CD14-positive monocyte (primary cell): ENCODE measurements around the gene PRKACB. TPM values are rescaled to one million over a fixed set of nuclear protein-coding genes. Genes with fewer than 3 reads are reported as not detected.

Experiments
- DNase-seq, 3 donors: peaks; one replicate each; pipeline ENCODE4 v3.0.0-alpha.2; 2011 to 2022
- H2AFZ ChIP-seq: 2 replicates; pipeline ENCODE4 v1.6.0; 2012; ENCODE audit warnings: mild to moderate bottlenecking, low read depth, low read length, inconsistent platforms; ENCODE audit not compliant: insufficient read depth, poor library complexity, severe bottlenecking
- H3K27ac ChIP-seq, 2 donors: 1 replicate in 1 of 2; 2 replicates in 1 of 2; pipeline ENCODE4 v1.5.1; 2012 to 2013; ENCODE audit warnings: low read length in 2 of 2, control low read depth in 1 of 2, inconsistent platforms in 1 of 2, low read depth in 1 of 2, mild to moderate bottlenecking in 1 of 2
- H3K27me3 ChIP-seq, 2 donors: one replicate each; pipeline versions ENCODE4 v1.6.0 to v1.6.1; 2011 to 2013; ENCODE audit warnings: low read length in 2 of 2; ENCODE audit not compliant: control insufficient read depth in 2 of 2, insufficient read depth in 2 of 2
- H3K36me3 ChIP-seq, 2 donors: replicated peaks in 1 of 2; 1 replicate in 1 of 2; 2 replicates in 1 of 2; pipeline versions ENCODE4 v1.5.1 to v1.6.1; 2012 to 2013; ENCODE audit warnings: low read length in 2 of 2, control low read depth in 1 of 2, inconsistent platforms in 1 of 2, mild to moderate bottlenecking in 1 of 2; ENCODE audit not compliant: insufficient read depth in 2 of 2, control insufficient read depth in 1 of 2
- H3K4me1 ChIP-seq, 2 donors: 1 replicate in 1 of 2; 2 replicates in 1 of 2; pipeline versions ENCODE4 v1.5.1 to v1.6.1; 2012 to 2013; ENCODE audit warnings: low read length in 2 of 2, control low read depth in 1 of 2, inconsistent platforms in 1 of 2, mild to moderate bottlenecking in 1 of 2, moderate library complexity in 1 of 2; ENCODE audit not compliant: insufficient read depth in 2 of 2, control insufficient read depth in 1 of 2
- H3K4me2 ChIP-seq: replicated peaks from 2 replicates; pipeline ENCODE3; 2012; ENCODE audit warnings: low read length, moderate library complexity, mild to moderate bottlenecking; ENCODE audit not compliant: poor library complexity, severe bottlenecking; ENCODE audit errors: extremely low read depth
- H3K4me3 ChIP-seq, 3 experiments: fragments of 200-600 bp in 1 of 3; sonication (generic) in 1 of 3; replicated peaks in 1 of 3; 1 replicate in 2 of 3; 2 replicates in 1 of 3; pipeline ENCODE4 v1.5.1; 2011 to 2013; ENCODE audit warnings: low read length in 3 of 3, mild to moderate bottlenecking in 3 of 3, control low read depth in 2 of 3, low read depth in 2 of 3, inconsistent platforms in 1 of 3, moderate library complexity in 1 of 3
- H3K79me2 ChIP-seq: 2 replicates; pipeline ENCODE4 v1.6.0; 2012; ENCODE audit warnings: mild to moderate bottlenecking, control low read depth, inconsistent platforms, low read length, moderate library complexity; ENCODE audit not compliant: insufficient read depth
- H3K9ac ChIP-seq: 2 replicates; pipeline ENCODE4 v1.6.0; 2017; ENCODE audit warnings: low read length, mild to moderate bottlenecking; ENCODE audit not compliant: insufficient read depth, poor library complexity, severe bottlenecking
- H3K9me3 ChIP-seq, 2 donors: replicated peaks in 1 of 2; 1 replicate in 1 of 2; 2 replicates in 1 of 2; pipeline versions ENCODE4 v1.5.1 to v1.6.1; 2012 to 2013; ENCODE audit warnings: low read length in 2 of 2, control low read depth in 1 of 2; ENCODE audit not compliant: control insufficient read depth in 1 of 2, insufficient read depth in 1 of 2
- H4K20me1 ChIP-seq: 2 replicates; pipeline ENCODE4 v1.6.0; 2012; ENCODE audit warnings: mild to moderate bottlenecking, low read length, control low read depth, moderate library complexity; ENCODE audit not compliant: insufficient read depth
- H3K27ac Mint-ChIP-seq, 7 donors: one replicate each; pipeline ENCODE4 v1.8.0; 2020; ENCODE audit warnings: mild to moderate bottlenecking in 7 of 7, mixed read lengths in 7 of 7, moderate library complexity in 6 of 7, inconsistent platforms in 2 of 7
- H3K27me3 Mint-ChIP-seq, 3 donors: one replicate each; pipeline ENCODE4 v1.8.0; 2021 to 2022; ENCODE audit warnings: low read depth in 3 of 3, mild to moderate bottlenecking in 3 of 3, mixed read lengths in 3 of 3, moderate library complexity in 3 of 3, inconsistent platforms in 1 of 3
- H3K36me3 Mint-ChIP-seq, 2 donors: one replicate each; pipeline ENCODE4 v1.8.0; 2020; ENCODE audit warnings: mixed read lengths in 2 of 2, inconsistent platforms in 1 of 2, mild to moderate bottlenecking in 1 of 2
- H3K4me1 Mint-ChIP-seq: one replicate; pipeline ENCODE4 v1.8.0; 2020; ENCODE audit warnings: mild to moderate bottlenecking, mixed read lengths
- H3K4me3 Mint-ChIP-seq, 2 donors: one replicate each; pipeline ENCODE4 v1.8.0; 2020; ENCODE audit warnings: mild to moderate bottlenecking in 2 of 2, mixed read lengths in 2 of 2, moderate library complexity in 1 of 2
- H3K9me3 Mint-ChIP-seq, 7 donors: one replicate each; pipeline ENCODE4 v1.8.0; 2020 to 2022; ENCODE audit warnings: mixed read lengths in 7 of 7, mild to moderate bottlenecking in 6 of 7, moderate library complexity in 6 of 7, inconsistent platforms in 2 of 7
- CTCF ChIP-seq: fragments of 200-600 bp; IDR thresholded peaks from one replicate; pipeline ENCODE4 v1.8.0; 2022; ENCODE audit warnings: antibody characterized with exemption, mild to moderate bottlenecking
- WGBS: methylation state at CpG from one replicate; pipeline ENCODE4 v1.1.5; 2013; ENCODE audit warnings: missing lambda C conversion rate; ENCODE audit not compliant: insufficient coverage; 5-methylcytosine and 5-hydroxymethylcytosine counted together
- intact Hi-C, 2 donors: fragments of 100-400 bp; cut with micrococcal nuclease; formaldehyde crosslinking; loops; one replicate each; pipeline versions ENCODE4 v1.15.0 to v1.15.1; 2023
- polyA plus RNA-seq, 3 donors: library from polyadenylated mRNA; depleted of rRNA in 1 of 3; unstranded in 2 of 3; stranded (reverse) in 1 of 3; fragments of 300-500 nt in 2 of 3; fragments of >200 nt in 1 of 3; fragmentation: Illumina TruSeq in 2 of 3; gene quantifications; 1 replicate in 2 of 3; 2 replicates in 1 of 3; pipeline ENCODE4 v1.2.3, GENCODE V29; 2012 to 2021

The PRKACB gene
- polyA plus RNA-seq, 3 donors = 2.5 to 14.5 (median 13.8) TPM

GRCh38 chr1:84190455-84190854 is 46.4 kb downstream of the PRKACB start:
- Histone ChIP-seq H3K4me1 (no peaks in the 10 kb centered on the region), H3K9me3 (peaks cover 13 to 44% of the 10 kb centered on the region in 2 donors), H4K20me1 (no peaks in the 10 kb centered on the region), H3K4me3 (no peak overlapping the region), H3K27me3 (no peaks in the 10 kb centered on the region), H3K4me2 (no peak overlapping the region), H3K27ac (no peak overlapping the region), H3K36me3 (peaks cover 33 to 73% of the 10 kb centered on the region in 2 donors), H3K9ac (no peak overlapping the region), H2AFZ (no peak overlapping the region), H3K79me2 (no peaks in the 10 kb centered on the region)
- Mint-ChIP-seq H3K27me3 (no peaks in the 10 kb centered on the region), H3K27ac (no peak overlapping the region), H3K36me3 (peaks cover 57 to 69% of the 10 kb centered on the region in 2 donors), H3K4me1 (no peaks in the 10 kb centered on the region), H3K9me3 (peaks cover 21 to 46% (median 33%) of the 10 kb centered on the region in 7 donors), H3K4me3 (no peak overlapping the region)
- TF ChIP-seq CTCF = no peak
- no CpG with 5 or more reads among the region's 1 CpG for WGBS
- intact Hi-C loops = no loop called here
- DNase-seq = no peak

GRCh38 chr1:84192681-84193080 is 48.6 kb downstream of the PRKACB start:
- no peak overlapping the region for H3K4me3 Mint-ChIP-seq
- H3K27me3 Mint-ChIP-seq = no peaks in the 10 kb centered on the region
- H3K9me3 Mint-ChIP-seq = peaks cover 21 to 49% (median 33%) of the 10 kb centered on the region in 7 donors
- Histone ChIP-seq H3K9ac (no peak overlapping the region), H3K4me1 (no peaks in the 10 kb centered on the region), H3K79me2 (no peaks in the 10 kb centered on the region), H4K20me1 (no peaks in the 10 kb centered on the region), H3K9me3 (peaks cover 13 to 44% of the 10 kb centered on the region in 2 donors), H3K36me3 (peaks cover 46 to 65% of the 10 kb centered on the region in 2 donors), H2AFZ (no peak overlapping the region), H3K4me3 (no peak overlapping the region), H3K4me2 (no peak overlapping the region), H3K27me3 (no peaks in the 10 kb centered on the region), H3K27ac (no peak overlapping the region)
- WGBS = no CpG with 5 or more reads among the region's 3 CpGs
- H3K36me3 Mint-ChIP-seq = peaks cover 53 to 66% of the 10 kb centered on the region in 2 donors
- no peak overlapping the region for H3K27ac Mint-ChIP-seq
- DNase-seq = no peak
- intact Hi-C loops = no loop called here
- no peaks in the 10 kb centered on the region for H3K4me1 Mint-ChIP-seq
- TF ChIP-seq CTCF = no peak
